CD8-positive, alpha-beta memory T cell (primary cell): Measurements from ENCODE around the gene EFHD1. TPM values are rescaled to one million over a fixed set of nuclear protein-coding genes. Genes with fewer than 3 reads are reported as not detected.
A peak's percentile ranks its signal among the peaks of the same experiment; 100 is the strongest.
"Not testable (repeated sequence)": the region's sequence is repeated elsewhere in the genome, so short reads cannot be mapped to it uniquely, and the experiment has no call there.

ENCODE experiments used
- CTCF ChIA-PET: fragments of 350-600 bp; sonication (Branson Sonifier 250); formaldehyde crosslinking; loops from one replicate; lab custom pipeline; 2021; ENCODE audit warnings: antibody characterized with exemption; lab: Charles Lee
- POLR2A ChIA-PET: fragments of 350-600 bp; sonication (Branson Sonifier 250); formaldehyde crosslinking; loops from one replicate; lab custom pipeline; 2021; ENCODE audit warnings: antibody characterized with exemption; lab: Charles Lee
- DNase-seq, 5 donors: peaks; one replicate each; pipeline versions ENCODE4 v3.0.0 to v3.0.0-alpha.2; 2020 to 2022; ENCODE audit warnings: mixed read lengths in 1 of 5
- H3K27ac ChIP-seq: one replicate; pipeline ENCODE4 v1.7.0; 2013; ENCODE audit warnings: low read depth, mild to moderate bottlenecking, low read length, moderate library complexity
- H3K27me3 ChIP-seq: 2 replicates; pipeline ENCODE4 v1.7.0; 2013; ENCODE audit warnings: low read length, mild to moderate bottlenecking; ENCODE audit not compliant: insufficient read depth, poor library complexity, severe bottlenecking
- H3K36me3 ChIP-seq: 2 replicates; pipeline ENCODE4 v1.7.0; 2013; ENCODE audit warnings: mild to moderate bottlenecking, low read length, moderate library complexity; ENCODE audit not compliant: insufficient read depth
- H3K4me1 ChIP-seq: 2 replicates; pipeline ENCODE4 v1.7.0; 2013; ENCODE audit warnings: mild to moderate bottlenecking, low read length, moderate library complexity; ENCODE audit not compliant: insufficient read depth
- H3K4me3 ChIP-seq: 2 replicates; pipeline ENCODE4 v1.7.0; 2013; ENCODE audit warnings: mild to moderate bottlenecking, low read length
- H3K9me3 ChIP-seq: 2 replicates; pipeline ENCODE4 v1.7.0; 2013; ENCODE audit warnings: mild to moderate bottlenecking, low read length
- H3K27ac Mint-ChIP-seq, 8 donors: one replicate each; pipeline ENCODE4 v1.8.0; 2020 to 2021; ENCODE audit warnings: mixed read lengths in 8 of 8, mild to moderate bottlenecking in 6 of 8, inconsistent platforms in 3 of 8, moderate library complexity in 3 of 8
- H3K27me3 Mint-ChIP-seq, 2 donors: one replicate each; pipeline ENCODE4 v1.8.0; 2020 to 2021; ENCODE audit warnings: mixed read lengths in 2 of 2, mild to moderate bottlenecking in 1 of 2, moderate library complexity in 1 of 2
- H3K36me3 Mint-ChIP-seq, 3 donors: one replicate each; pipeline ENCODE4 v1.8.0; 2020 to 2021; ENCODE audit warnings: mixed read lengths in 3 of 3, inconsistent platforms in 1 of 3, mild to moderate bottlenecking in 1 of 3
- H3K4me1 Mint-ChIP-seq, 3 donors: one replicate each; pipeline ENCODE4 v1.8.0; 2020 to 2021; ENCODE audit warnings: mixed read lengths in 3 of 3, inconsistent platforms in 1 of 3, mild to moderate bottlenecking in 1 of 3
- H3K4me3 Mint-ChIP-seq, 7 donors: one replicate each; pipeline ENCODE4 v1.8.0; 2020 to 2021; ENCODE audit warnings: mixed read lengths in 7 of 7, mild to moderate bottlenecking in 6 of 7, moderate library complexity in 4 of 7, inconsistent platforms in 2 of 7
- H3K9me3 Mint-ChIP-seq, 5 donors: one replicate each; pipeline ENCODE4 v1.8.0; 2020 to 2022; ENCODE audit warnings: mixed read lengths in 5 of 5, mild to moderate bottlenecking in 3 of 5, moderate library complexity in 2 of 5, inconsistent platforms in 1 of 5
- polyA plus RNA-seq: library from polyadenylated mRNA; unstranded; fragments of 300-500 nt; fragmentation: Illumina TruSeq; gene quantifications from one replicate; pipeline ENCODE4 v1.2.3, GENCODE V29; 2021
- total RNA-seq, 2 experiments: library from RNA; stranded (reverse); gene quantifications; one replicate each; pipeline ENCODE4 v1.2.3, GENCODE V29; 2021

The EFHD1 gene
- total and polyA plus RNA-seq, 3 experiments from 2014 or later: 0.22 to 1.6 (median 0.33) TPM

DNA sequence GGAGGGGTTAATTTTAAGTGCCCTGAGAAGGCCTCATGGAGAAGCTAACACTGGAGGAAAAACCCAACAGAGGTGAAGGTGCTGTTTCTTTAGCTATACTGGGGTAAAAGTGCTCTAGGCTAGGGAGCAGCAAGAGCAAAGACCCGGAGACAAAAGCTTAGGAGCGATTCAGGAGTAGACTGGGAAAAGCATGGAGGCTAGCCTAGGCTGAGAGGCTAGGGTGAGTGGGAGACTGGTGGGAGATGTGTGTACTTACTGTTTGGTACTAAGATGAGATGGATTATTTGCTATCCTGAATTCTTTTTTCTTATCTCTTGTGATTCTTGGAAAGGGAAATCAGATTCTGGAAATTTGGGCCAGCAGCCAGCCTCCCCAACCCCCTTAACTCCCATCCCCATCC is 65.7 kb downstream of the EFHD1 start:
- peak overlapping the region; percentile 92 to 99 (median 94) for H3K4me3 Mint-ChIP-seq
- H3K27me3 Mint-ChIP-seq: no peaks in the 10 kb centered on the region
- H3K4me1 ChIP-seq: peaks cover 39% of the 10 kb centered on the region
- peaks cover 6 to 28% (median 14%) of the 10 kb centered on the region in 3 donors for H3K36me3 Mint-ChIP-seq
- peaks cover 43 to 60% (median 50%) of the 10 kb centered on the region in 3 donors for H3K4me1 Mint-ChIP-seq
- no peaks in the 10 kb centered on the region for H3K9me3 ChIP-seq
- no peaks in the 10 kb centered on the region for H3K36me3 ChIP-seq
- ChIA-PET POLR2A (no interaction called here), CTCF (no interaction called here)
- H3K4me3 ChIP-seq: peak overlapping the region; percentile 90
- peak overlapping the region; percentile 72 for H3K27ac ChIP-seq
- peak overlapping the region in 5 of 8 donors; percentile 19 to 96 (median 88) for H3K27ac Mint-ChIP-seq
- H3K27me3 ChIP-seq: no peaks in the 10 kb centered on the region
- no peak for DNase-seq
- H3K9me3 Mint-ChIP-seq: peaks cover 0 to 3% (median 0%) of the 10 kb centered on the region in 5 donors

DNA sequence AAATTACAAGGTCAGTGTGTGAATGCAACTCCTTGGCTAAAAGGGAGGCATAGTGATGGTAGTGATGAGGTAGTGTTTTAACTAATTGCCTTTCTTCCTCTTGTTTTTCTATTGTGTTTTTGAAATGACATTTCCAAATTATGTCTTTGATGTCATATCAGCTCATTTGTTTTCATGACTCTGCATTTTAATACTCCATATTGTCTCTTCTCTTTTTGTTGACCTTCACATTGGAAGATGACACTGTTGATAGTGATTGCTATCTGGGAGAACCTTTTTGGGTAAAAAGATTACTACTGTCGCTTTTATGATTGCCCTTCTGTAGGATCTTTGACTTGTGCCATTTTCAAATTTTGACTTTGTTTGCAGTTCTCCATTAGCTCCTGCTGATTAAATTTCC is 66.8 kb downstream of the EFHD1 start:
- no peaks in the 10 kb centered on the region for H3K36me3 ChIP-seq
- ChIA-PET CTCF (no interaction called here), POLR2A (interaction anchor here (0.6 kb wide), 1 partner anchor 11 kb away, joined by 4 read pairs; no protein-coding TSS in a partner anchor)
- peaks cover 39% of the 10 kb centered on the region for H3K4me1 ChIP-seq
- Mint-ChIP-seq H3K27ac (peak overlapping the region in 3 of 8 donors; percentile 1 to 58 (median 5)), H3K4me3 (peak overlapping the region in 5 of 7 donors; percentile 13 to 99 (median 58)), H3K4me1 (peaks cover 45 to 65% (median 54%) of the 10 kb centered on the region in 3 donors), H3K9me3 (peaks cover 0 to 3% (median 0%) of the 10 kb centered on the region in 5 donors), H3K27me3 (no peaks in the 10 kb centered on the region), H3K36me3 (peaks cover 10 to 35% (median 16%) of the 10 kb centered on the region in 3 donors)
- H3K9me3 ChIP-seq: no peaks in the 10 kb centered on the region
- no peak overlapping the region for H3K4me3 ChIP-seq
- no peak for DNase-seq
- H3K27ac ChIP-seq: no peak overlapping the region
- H3K27me3 ChIP-seq: no peaks in the 10 kb centered on the region

DNA sequence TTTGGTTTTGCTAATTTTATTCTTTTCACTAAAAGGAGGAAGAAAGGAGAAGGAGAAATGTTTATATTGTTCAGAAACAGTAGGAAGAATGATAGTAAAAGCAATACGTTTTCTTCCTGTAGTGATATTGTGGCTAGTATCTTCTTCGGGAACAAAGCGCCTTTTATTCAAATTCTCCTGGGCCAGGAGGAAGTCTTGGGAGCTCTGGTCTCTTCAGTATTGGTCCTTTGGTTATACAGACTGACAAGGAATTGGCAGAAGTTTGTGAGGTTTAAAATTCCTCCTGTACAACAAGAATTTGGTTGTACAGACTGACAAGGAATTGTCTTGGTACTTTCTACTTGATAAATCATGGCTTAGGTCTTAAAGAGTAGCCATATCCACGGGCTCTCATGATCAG is 73.7 kb downstream of the EFHD1 start:
- H3K27me3 Mint-ChIP-seq: no peaks in the 10 kb centered on the region
- no peak overlapping the region for H3K4me3 Mint-ChIP-seq
- peaks cover 13% of the 10 kb centered on the region for H3K36me3 ChIP-seq
- no peak overlapping the region for H3K27ac ChIP-seq
- no peak overlapping the region for H3K4me3 ChIP-seq
- POLR2A ChIA-PET: no interaction called here
- no peaks in the 10 kb centered on the region for H3K9me3 ChIP-seq
- DNase-seq: no peak
- H3K4me1 Mint-ChIP-seq: peaks cover 15 to 43% (median 34%) of the 10 kb centered on the region in 3 donors
- H3K27me3 ChIP-seq: no peaks in the 10 kb centered on the region
- no peaks in the 10 kb centered on the region for H3K9me3 Mint-ChIP-seq
- no peak overlapping the region for H3K27ac Mint-ChIP-seq
- no peaks in the 10 kb centered on the region for H3K4me1 ChIP-seq
- CTCF ChIA-PET: no interaction called here
- H3K36me3 Mint-ChIP-seq: peaks cover 15 to 52% (median 18%) of the 10 kb centered on the region in 3 donors

DNA sequence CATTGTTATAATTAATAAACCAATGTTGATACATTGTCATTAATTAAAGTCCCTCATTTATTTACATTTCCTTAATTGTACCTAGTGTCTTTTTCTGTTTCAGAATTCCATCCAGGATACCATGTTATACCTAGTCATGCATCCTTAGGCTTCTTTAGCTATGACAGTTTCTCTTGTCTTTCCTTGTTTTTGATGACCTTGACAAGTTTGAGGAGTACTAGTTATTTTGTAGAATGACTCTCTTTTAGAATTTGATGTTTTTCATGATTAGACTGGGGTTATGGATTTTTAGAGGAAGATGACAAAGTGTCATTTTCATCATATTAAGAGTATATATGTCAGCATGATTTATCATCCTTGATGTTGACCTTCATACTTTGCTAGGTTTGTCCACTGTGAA is 80.1 kb downstream of the EFHD1 start:
- H3K27me3 ChIP-seq: no peaks in the 10 kb centered on the region
- Mint-ChIP-seq H3K27ac (no peak overlapping the region), H3K4me1 (peaks cover 23 to 53% (median 43%) of the 10 kb centered on the region in 3 donors), H3K27me3 (no peaks in the 10 kb centered on the region), H3K4me3 (no peak overlapping the region), H3K9me3 (no peaks in the 10 kb centered on the region), H3K36me3 (peaks cover 16 to 57% (median 17%) of the 10 kb centered on the region in 3 donors)
- POLR2A ChIA-PET: no interaction called here
- no peak for DNase-seq
- peaks cover 3% of the 10 kb centered on the region for H3K4me1 ChIP-seq
- H3K4me3 ChIP-seq: no peak overlapping the region
- H3K36me3 ChIP-seq: peaks cover 4% of the 10 kb centered on the region
- no peak overlapping the region for H3K27ac ChIP-seq
- CTCF ChIA-PET: no interaction called here
- no peaks in the 10 kb centered on the region for H3K9me3 ChIP-seq

DNA sequence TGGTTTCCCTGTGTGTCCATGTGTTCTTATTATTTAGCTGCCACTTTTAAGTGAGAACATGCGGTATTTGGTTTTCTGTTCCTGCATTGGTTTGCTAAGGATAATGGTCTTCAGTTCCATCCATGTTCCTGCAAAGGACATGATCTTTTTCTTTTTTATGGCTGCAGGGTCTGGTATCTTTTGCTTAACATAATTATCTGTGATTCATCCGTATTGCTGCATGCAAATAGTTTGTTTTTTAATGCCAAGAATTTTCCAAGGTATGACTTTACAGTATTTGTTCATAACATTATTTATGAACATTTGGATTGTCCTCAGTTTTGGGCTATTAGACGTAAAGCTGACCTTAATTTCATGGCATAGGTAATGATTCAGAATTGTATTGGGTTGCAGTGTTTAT is 81.6 kb downstream of the EFHD1 start:
- Histone ChIP-seq H3K27me3 (no peaks in the 10 kb centered on the region), H3K36me3 (peaks cover 4% of the 10 kb centered on the region), H3K4me3 (no peak overlapping the region), H3K9me3 (no peaks in the 10 kb centered on the region), H3K4me1 (peaks cover 3% of the 10 kb centered on the region), H3K27ac (no peak overlapping the region)
- Mint-ChIP-seq H3K4me3 (no peak overlapping the region), H3K27me3 (peaks cover 0 to under 1% of the 10 kb centered on the region in 2 donors), H3K9me3 (peaks cover 0 to 2% (median 0%) of the 10 kb centered on the region in 5 donors), H3K36me3 (peaks cover 26 to 67% (median 27%) of the 10 kb centered on the region in 3 donors), H3K4me1 (peaks cover 30 to 65% (median 56%) of the 10 kb centered on the region in 3 donors), H3K27ac (peak overlapping the region in 1 of 8 donors; percentile 65)
- ChIA-PET POLR2A (no interaction called here), CTCF (no interaction called here)
- no peak for DNase-seq

DNA sequence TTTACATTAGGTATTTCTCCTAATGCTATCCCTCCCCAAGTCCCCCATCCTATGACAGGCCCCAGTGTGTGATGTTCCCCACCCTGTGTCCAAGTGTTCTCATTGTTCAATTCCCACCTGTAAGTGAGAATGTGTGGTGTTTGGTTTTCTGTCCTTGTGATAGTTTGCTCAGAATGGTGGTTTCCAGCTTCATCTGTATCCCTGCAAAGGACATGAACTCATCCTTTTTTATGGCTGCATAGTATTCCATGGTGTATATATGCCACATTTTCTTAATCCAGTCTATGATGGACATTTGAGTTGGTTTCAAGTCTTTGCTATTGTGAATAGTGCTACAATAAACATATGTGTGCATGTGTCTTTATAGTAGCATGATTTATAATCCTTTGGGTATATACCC is 86.7 kb downstream of the EFHD1 start:
- CTCF ChIA-PET, H3K4me3 Mint-ChIP-seq: not testable (repeated sequence)
- H3K36me3 Mint-ChIP-seq: peaks cover 25 to 68% (median 26%) of the 10 kb centered on the region in 3 donors

DNA sequence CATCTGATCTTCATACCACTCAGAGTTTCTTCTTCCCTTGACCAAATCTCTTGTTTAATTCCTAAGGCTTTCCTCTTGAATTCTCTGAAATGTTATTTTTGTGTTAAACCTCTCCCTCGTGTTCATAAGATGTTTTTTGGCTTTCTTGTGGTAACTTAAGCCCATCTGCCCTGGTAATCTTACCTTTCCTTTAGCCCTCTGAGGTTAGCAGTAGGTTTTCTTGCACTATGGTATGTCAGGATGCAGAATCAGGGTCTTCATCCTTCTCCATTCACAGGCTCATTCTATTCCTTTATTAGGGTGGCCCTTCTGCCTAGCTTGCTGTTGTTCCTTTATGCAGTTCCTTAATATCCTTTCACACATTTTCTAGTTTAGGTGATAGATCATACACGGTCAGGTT is 87.9 kb downstream of the EFHD1 start:
- CTCF ChIA-PET: no interaction called here
- Histone ChIP-seq H3K27ac (no peak overlapping the region), H3K27me3 (no peaks in the 10 kb centered on the region), H3K36me3 (peaks cover 21% of the 10 kb centered on the region), H3K4me1 (peaks cover 15% of the 10 kb centered on the region), H3K4me3 (no peak overlapping the region), H3K9me3 (no peaks in the 10 kb centered on the region)
- DNase-seq: no peak
- H3K27ac Mint-ChIP-seq: peak overlapping the region in 7 of 8 donors; percentile 0 to 87 (median 45)
- peak overlapping the region in 2 of 7 donors; percentile 1 to 8 for H3K4me3 Mint-ChIP-seq
- POLR2A ChIA-PET: no interaction called here
- peaks cover 0 to 3% (median 0%) of the 10 kb centered on the region in 5 donors for H3K9me3 Mint-ChIP-seq
- peaks cover 0 to 2% of the 10 kb centered on the region in 2 donors for H3K27me3 Mint-ChIP-seq
- peaks cover 25 to 69% (median 32%) of the 10 kb centered on the region in 3 donors for H3K36me3 Mint-ChIP-seq
- peaks cover 44 to 68% (median 59%) of the 10 kb centered on the region in 3 donors for H3K4me1 Mint-ChIP-seq

More for the DNA sequence above, 86.7 kb downstream of the EFHD1 start:
- H3K27ac ChIP-seq, H3K27me3 Mint-ChIP-seq, POLR2A ChIA-PET, H3K9me3 ChIP-seq, DNase-seq, H3K4me3 ChIP-seq, H3K27me3 ChIP-seq, H3K9me3 Mint-ChIP-seq: not testable (repeated sequence)
- Histone ChIP-seq H3K36me3 (peaks cover 11% of the 10 kb centered on the region), H3K4me1 (peaks cover 15% of the 10 kb centered on the region)
- Mint-ChIP-seq H3K27ac (peak overlapping the region in 2 of 8 donors; percentile 59 to 76), H3K4me1 (peaks cover 52 to 71% (median 68%) of the 10 kb centered on the region in 3 donors)

DNA sequence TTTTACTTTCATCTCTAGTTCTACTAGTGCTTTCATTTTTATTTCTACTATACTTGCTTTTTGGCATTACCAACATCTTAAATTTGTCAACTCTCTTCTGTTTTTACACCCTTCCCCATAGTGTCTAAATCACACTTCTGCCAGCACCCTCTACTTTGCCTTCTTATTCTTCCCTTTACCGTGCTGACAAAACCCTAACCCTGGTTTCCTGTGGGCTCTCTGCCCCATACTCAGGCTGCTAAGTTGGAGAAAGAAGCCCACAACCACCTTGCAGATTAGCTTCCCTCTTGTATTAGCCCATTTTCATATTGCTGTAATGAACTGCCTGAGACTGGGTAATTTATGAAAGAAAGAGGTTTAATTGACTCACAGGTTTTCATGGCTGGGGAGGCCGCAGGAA is 88.5 kb downstream of the EFHD1 start:
- Histone ChIP-seq H3K9me3 (no peaks in the 10 kb centered on the region), H3K4me3 (no peak overlapping the region), H3K4me1 (peaks cover 15% of the 10 kb centered on the region), H3K27ac (no peak overlapping the region), H3K36me3 (peaks cover 21% of the 10 kb centered on the region), H3K27me3 (no peaks in the 10 kb centered on the region)
- Mint-ChIP-seq H3K9me3 (peaks cover 0 to 3% (median 0%) of the 10 kb centered on the region in 5 donors), H3K36me3 (peaks cover 23 to 69% (median 32%) of the 10 kb centered on the region in 3 donors), H3K27me3 (peaks cover 0 to 2% of the 10 kb centered on the region in 2 donors), H3K4me1 (peaks cover 44 to 68% (median 55%) of the 10 kb centered on the region in 3 donors), H3K4me3 (peak overlapping the region in 5 of 7 donors; percentile 2 to 42 (median 8)), H3K27ac (peak overlapping the region; percentile 3 to 91 (median 63))
- CTCF ChIA-PET: no interaction called here
- DNase-seq: no peak
- POLR2A ChIA-PET: no interaction called here
